OCI-LY1 (cell line): Measurements from ENCODE around the gene AFMID.

Source experiments
- H2AFZ ChIP-seq: fragments of 200-600 bp; sonication (generic), shearing (Covaris generic); 2 replicates; pipeline ENCODE4 v1.6.0; 2014; ENCODE audit warnings: antibody characterized with exemption, mild to moderate bottlenecking, low read length
- H3F3A ChIP-seq: fragments of 200-600 bp; sonication (generic), shearing (Covaris generic); 2 replicates; pipeline ENCODE4 v1.6.0; 2014; ENCODE audit warnings: mild to moderate bottlenecking, antibody characterized with exemption, low read length, moderate library complexity; ENCODE audit not compliant: insufficient read depth
- H3K27ac ChIP-seq: fragments of 200-600 bp; sonication (generic); 2 replicates; pipeline ENCODE4 v1.5.1; 2014; ENCODE audit warnings: low read length, mixed run types, mild to moderate bottlenecking, low read depth; ENCODE audit not compliant: poor library complexity, severe bottlenecking
- H3K27me3 ChIP-seq: fragments of 200-600 bp; sonication (generic); 2 replicates; pipeline ENCODE4 v1.6.0; 2014; ENCODE audit warnings: antibody characterized with exemption, mild to moderate bottlenecking, low read length, moderate library complexity; ENCODE audit not compliant: insufficient read depth
- H3K36me3 ChIP-seq: fragments of 200-600 bp; sonication (generic); 2 replicates; pipeline ENCODE4 v1.6.1; 2014; ENCODE audit warnings: mild to moderate bottlenecking, antibody characterized with exemption, low read length, moderate library complexity, mixed read lengths; ENCODE audit not compliant: insufficient read depth
- H3K4me1 ChIP-seq: fragments of 200-600 bp; sonication (generic); 2 replicates; pipeline ENCODE4 v1.5.1; 2014; ENCODE audit warnings: mild to moderate bottlenecking, low read length, moderate library complexity; ENCODE audit not compliant: insufficient read depth, severe bottlenecking
- H3K4me2 ChIP-seq: fragments of 200-600 bp; sonication (generic), shearing (Covaris generic); 2 replicates; pipeline ENCODE4 v1.6.1; 2014; ENCODE audit warnings: low read length
- H3K4me3 ChIP-seq: fragments of 200-600 bp; sonication (generic); 2 replicates; pipeline ENCODE4 v1.5.1; 2014; ENCODE audit warnings: low read length, low read depth, mild to moderate bottlenecking, mixed read lengths; ENCODE audit not compliant: poor library complexity, severe bottlenecking
- H3K79me2 ChIP-seq: fragments of 200-600 bp; shearing (Covaris generic); 2 replicates; pipeline ENCODE4 v1.6.1; 2016; ENCODE audit warnings: mixed run types, low read length, mixed read lengths; ENCODE audit not compliant: insufficient read depth
- H3K9ac ChIP-seq: fragments of 200-600 bp; sonication (generic), shearing (Covaris generic); 2 replicates; pipeline ENCODE4 v1.6.1; 2014; ENCODE audit warnings: mild to moderate bottlenecking, low read length, mixed read lengths
- H3K9me2 ChIP-seq: fragments of 200-600 bp; sonication (generic), shearing (Covaris generic); 2 replicates; pipeline ENCODE4 v1.6.1; 2014; ENCODE audit warnings: low read depth, mild to moderate bottlenecking, low read length, mixed read lengths
- H3K9me3 ChIP-seq: fragments of 200-600 bp; shearing (Covaris generic); 2 replicates; pipeline ENCODE4 v1.6.1; 2014; ENCODE audit warnings: low read length, mixed read lengths
- H4K20me1 ChIP-seq: fragments of 200-600 bp; sonication (generic), shearing (Covaris generic); 2 replicates; pipeline ENCODE4 v1.6.0; 2016; ENCODE audit warnings: mild to moderate bottlenecking, low read length; ENCODE audit not compliant: insufficient read depth
- EZH2 ChIP-seq: fragments of 200-600 bp; sonication (generic), shearing (Covaris generic); IDR thresholded peaks from 2 replicates; pipeline ENCODE4 v1.8.0; 2017; ENCODE audit warnings: borderline replicate concordance, mixed run types, mild to moderate bottlenecking, antibody characterized with exemption, low read length, moderate library complexity, mixed read lengths
- TF ChIP-seq, protein P1 (sequence below): fragments of 200-600 bp; sonication (generic), shearing (Covaris generic); IDR thresholded peaks from 2 replicates; pipeline ENCODE4 v1.5.1; 2017; ENCODE audit warnings: mild to moderate bottlenecking, antibody characterized with exemption, low read length, moderate library complexity, mixed read lengths

AFMID gene

DNA sequence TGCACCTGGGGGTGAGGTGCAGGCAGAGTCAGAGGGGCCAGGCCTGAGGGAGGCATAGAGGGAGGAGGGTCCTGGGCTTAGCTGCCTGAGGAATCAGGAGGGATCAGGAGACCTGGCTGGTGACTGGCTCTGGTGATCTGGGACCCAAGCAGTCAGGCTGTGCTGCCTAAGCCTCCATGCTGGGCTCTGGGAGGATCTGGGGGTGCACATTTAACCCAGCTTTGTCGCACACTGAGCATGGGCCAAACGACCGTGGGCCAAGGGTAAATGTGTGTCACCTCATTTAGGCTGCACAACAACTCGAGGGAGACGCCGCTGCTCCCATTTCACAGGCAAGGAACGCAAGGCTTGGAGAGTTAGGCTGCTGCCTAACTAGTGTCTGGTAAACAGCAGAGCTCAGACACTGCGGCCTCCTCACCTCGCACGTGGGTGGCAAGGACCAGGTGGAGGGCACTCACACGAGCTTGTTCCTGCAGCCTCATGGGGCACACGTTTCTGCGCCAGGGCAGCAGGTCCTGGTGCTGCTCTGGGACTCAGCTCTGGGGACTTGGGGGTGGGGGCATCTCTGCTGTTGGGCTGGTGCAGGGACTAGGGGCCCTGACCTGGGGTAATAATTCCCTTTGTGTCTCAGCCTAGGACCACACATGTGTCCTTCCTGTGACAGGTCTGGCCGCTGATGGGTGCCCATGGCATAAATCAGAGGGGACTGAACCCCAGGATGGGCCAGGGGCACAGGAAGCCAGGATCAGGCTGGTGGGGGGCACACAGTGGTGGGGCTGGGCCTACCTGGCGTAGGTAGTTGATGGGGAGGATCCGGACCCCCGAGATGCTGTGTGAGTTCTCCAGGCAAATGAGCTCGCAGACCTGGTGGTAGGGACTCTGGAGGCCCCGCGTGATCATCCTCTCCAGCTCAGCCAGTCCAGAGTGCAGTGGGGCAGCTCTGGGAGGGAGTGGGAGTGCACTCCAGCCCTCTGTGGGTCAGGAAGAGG lies 63.0 kb downstream of the AFMID start:
- Histone ChIP-seq H3K9ac (no peak overlapping the region), H2AFZ (no peak overlapping the region), H3K27me3 (no peaks in the 10 kb centered on the region), H3K4me3 (no peak overlapping the region), H3K27ac (no peak overlapping the region), H3K79me2 (no peaks in the 10 kb centered on the region), H3K9me3 (no peaks in the 10 kb centered on the region), H4K20me1 (no peaks in the 10 kb centered on the region), H3K4me1 (peaks cover 40% of the 10 kb centered on the region), H3F3A (no peaks in the 10 kb centered on the region), H3K36me3 (no peaks in the 10 kb centered on the region), H3K9me2 (no peaks in the 10 kb centered on the region), H3K4me2 (peak overlapping the region; percentile 8; the same call in 1 of the 2 replicates)
- TF ChIP-seq EZH2 = no peak
- TF ChIP-seq, protein P1, sequence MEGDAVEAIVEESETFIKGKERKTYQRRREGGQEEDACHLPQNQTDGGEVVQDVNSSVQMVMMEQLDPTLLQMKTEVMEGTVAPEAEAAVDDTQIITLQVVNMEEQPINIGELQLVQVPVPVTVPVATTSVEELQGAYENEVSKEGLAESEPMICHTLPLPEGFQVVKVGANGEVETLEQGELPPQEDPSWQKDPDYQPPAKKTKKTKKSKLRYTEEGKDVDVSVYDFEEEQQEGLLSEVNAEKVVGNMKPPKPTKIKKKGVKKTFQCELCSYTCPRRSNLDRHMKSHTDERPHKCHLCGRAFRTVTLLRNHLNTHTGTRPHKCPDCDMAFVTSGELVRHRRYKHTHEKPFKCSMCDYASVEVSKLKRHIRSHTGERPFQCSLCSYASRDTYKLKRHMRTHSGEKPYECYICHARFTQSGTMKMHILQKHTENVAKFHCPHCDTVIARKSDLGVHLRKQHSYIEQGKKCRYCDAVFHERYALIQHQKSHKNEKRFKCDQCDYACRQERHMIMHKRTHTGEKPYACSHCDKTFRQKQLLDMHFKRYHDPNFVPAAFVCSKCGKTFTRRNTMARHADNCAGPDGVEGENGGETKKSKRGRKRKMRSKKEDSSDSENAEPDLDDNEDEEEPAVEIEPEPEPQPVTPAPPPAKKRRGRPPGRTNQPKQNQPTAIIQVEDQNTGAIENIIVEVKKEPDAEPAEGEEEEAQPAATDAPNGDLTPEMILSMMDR = no peak

DNA sequence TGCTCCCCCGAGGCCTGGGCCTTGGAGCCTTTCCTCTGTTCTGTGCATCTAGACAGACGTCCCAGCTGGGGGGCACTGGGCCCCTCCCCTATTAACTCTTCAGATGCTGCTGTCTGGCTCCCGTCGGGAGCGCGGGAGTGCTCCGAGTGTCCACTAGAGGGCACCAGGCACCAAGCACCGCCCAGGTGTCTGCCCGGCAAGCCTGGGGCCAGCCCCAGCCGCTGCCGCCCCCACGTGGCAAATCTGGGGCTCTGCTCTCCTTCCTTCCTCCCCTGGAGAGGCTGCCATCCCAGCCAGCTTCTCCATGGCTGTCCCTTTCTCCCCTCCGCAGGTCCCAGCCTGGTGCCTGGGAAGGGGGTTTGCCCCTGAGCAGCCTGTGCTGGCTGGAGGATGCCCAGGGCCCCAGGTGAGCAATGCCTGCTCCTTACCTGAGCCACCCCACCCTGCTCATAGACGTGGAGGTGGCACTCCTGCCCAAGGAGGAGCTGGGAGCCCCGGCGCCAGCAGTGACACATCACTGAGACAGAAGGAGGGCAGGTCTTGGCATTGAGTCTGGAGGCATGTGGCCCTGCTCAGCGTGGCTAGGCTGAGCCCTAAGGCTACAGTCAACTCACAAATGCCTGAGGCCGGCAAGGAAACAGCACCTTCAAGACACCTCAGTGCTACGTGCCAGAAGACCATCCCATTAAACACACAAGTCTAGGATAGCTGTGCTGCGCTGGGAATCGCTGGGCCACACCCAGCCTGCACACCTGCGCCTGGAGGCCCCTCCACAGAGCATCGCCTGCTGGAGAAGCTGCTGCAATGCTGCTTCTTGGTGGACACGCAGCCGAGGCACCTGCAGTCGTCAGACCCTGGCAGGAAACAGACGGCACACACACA lies 64.0 kb downstream of the AFMID start:
- H3K9ac ChIP-seq = no peak overlapping the region; the same call in 1 of the 2 replicates
- H3K79me2 ChIP-seq = no peaks in the 10 kb centered on the region
- peak overlapping the region; percentile 75 for H3K27ac ChIP-seq
- TF ChIP-seq EZH2 = no peak
- TF ChIP-seq, protein P1 = peak; percentile 99
- H3K4me2 ChIP-seq = peak overlapping the region; percentile 34
- H3F3A ChIP-seq = no peaks in the 10 kb centered on the region
- no peaks in the 10 kb centered on the region for H3K36me3 ChIP-seq
- H4K20me1 ChIP-seq = no peaks in the 10 kb centered on the region
- no peaks in the 10 kb centered on the region for H3K9me2 ChIP-seq
- no peaks in the 10 kb centered on the region for H3K27me3 ChIP-seq
- H3K4me3 ChIP-seq = no peak overlapping the region
- peaks cover 40% of the 10 kb centered on the region for H3K4me1 ChIP-seq
- no peaks in the 10 kb centered on the region for H3K9me3 ChIP-seq
- no peak overlapping the region for H2AFZ ChIP-seq

DNA sequence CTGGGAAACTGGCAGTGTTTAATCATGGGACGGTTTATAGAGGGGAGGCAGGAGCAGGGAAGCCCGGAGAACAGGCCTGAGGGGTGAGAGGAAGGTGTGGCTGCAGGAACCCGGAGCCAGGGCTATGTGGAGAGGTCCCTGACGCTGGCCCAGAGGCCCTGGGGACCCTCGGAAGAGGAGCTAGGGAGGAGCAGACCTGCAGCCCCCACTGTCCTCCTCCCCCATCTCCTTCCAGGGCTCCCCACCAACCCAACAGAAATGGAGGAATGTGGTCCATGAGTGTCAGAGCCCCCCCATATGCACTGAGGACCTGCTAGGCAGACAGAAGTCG lies 64.6 kb downstream of the AFMID start:
- Histone ChIP-seq H3K4me2 (peak overlapping the region; percentile 34), H3K4me1 (peaks cover 40% of the 10 kb centered on the region), H3K36me3 (no peaks in the 10 kb centered on the region), H3K27ac (peak overlapping the region; percentile 75), H3K4me3 (peak overlapping the region; percentile 12), H3K9me2 (no peaks in the 10 kb centered on the region), H3K79me2 (no peaks in the 10 kb centered on the region), H3K9ac (no peak overlapping the region; the same call in 1 of the 2 replicates), H3K9me3 (no peaks in the 10 kb centered on the region), H3F3A (no peaks in the 10 kb centered on the region), H3K27me3 (no peaks in the 10 kb centered on the region), H2AFZ (no peak overlapping the region), H4K20me1 (no peaks in the 10 kb centered on the region)
- TF ChIP-seq, protein P1 = no peak
- TF ChIP-seq EZH2 = no peak
